K562 (cell line): Measurements from ENCODE around the gene SERPINE3. TPM values are rescaled to one million over a fixed set of nuclear protein-coding genes. Genes with fewer than 3 reads are reported as not detected.

Experiments
- ATAC-seq: fragments of 200-7000 bp; cut with Tn5 transposase; 3 replicates; pipeline ENCODE4 v1.9.1; 2020; ENCODE audit warnings: moderate library complexity
- BruUV-seq: library from RNA; stranded (reverse); fragments of 400-500 nt; replicated peaks from 2 replicates; lab custom pipeline; 2021; lab: Mats Ljungman, UMichigan
- CTCF ChIA-PET: fragments of 300-600 bp; formaldehyde crosslinking; extraction: SDS; loops from one replicate; lab custom pipeline; 2021; ENCODE audit warnings: low intra/inter-chr PET ratio; lab: Yijun Ruan, JAX
- POLR2A ChIA-PET: fragments of 300-600, 350-650 bp; sonication (Branson Sonifier 250); formaldehyde crosslinking; extraction: SDS; loops from one replicate; lab custom pipeline; 2021; ENCODE audit warnings: antibody characterized with exemption, inconsistent platforms; lab: Yijun Ruan, JAX
- DNase-seq, 4 experiments: peaks; one replicate each; pipeline versions ENCODE4 v3.0.0 to v3.0.0-alpha.2; 2011 to 2018; ENCODE audit warnings: low spot score in 3 of 4, mixed read lengths in 3 of 4; ENCODE audit errors: extremely low read depth in 1 of 4
- FAIRE-seq: peaks from 2 replicates; lab custom pipeline; 2011; peaks lifted over from hg19 to GRCh38; lab: Jason Lieb, UNC
- H2AFZ ChIP-seq: 2 replicates; pipeline ENCODE4 v1.6.0; 2011; ENCODE audit warnings: low read depth, low read length, control low read depth, inconsistent platforms
- H3K27ac ChIP-seq: fragments of 200-600 bp; 3 replicates; pipeline ENCODE4 v1.8.0; 2011; ENCODE audit warnings: low read depth, mild to moderate bottlenecking, control low read depth, inconsistent platforms, low read length, moderate library complexity, mixed read lengths; ENCODE audit errors: extremely low read depth
- H3K27me3 ChIP-seq, 2 experiments: fragments of 300-600 bp in 1 of 2; 2 replicates in 1 of 2; 3 replicates in 1 of 2; pipeline versions ENCODE4 v1.6.0 to v1.8.0; 2011; ENCODE audit warnings: inconsistent platforms in 2 of 2, low read length in 2 of 2, mild to moderate bottlenecking in 1 of 2, mixed read lengths in 1 of 2, moderate library complexity in 1 of 2; ENCODE audit not compliant: control insufficient read depth in 2 of 2, insufficient read depth in 2 of 2
- H3K36me3 ChIP-seq: fragments of 300-600 bp; 3 replicates; pipeline ENCODE4 v1.8.0; 2011; ENCODE audit warnings: mild to moderate bottlenecking, low read length, inconsistent platforms; ENCODE audit not compliant: control insufficient read depth, insufficient read depth
- H3K4me1 ChIP-seq, 2 experiments: fragments of 200-600 bp in 1 of 2; replicated peaks in 1 of 2; 2 replicates in 1 of 2; 3 replicates in 1 of 2; pipeline versions ENCODE4 v1.5.1 to v1.8.0; 2011; ENCODE audit warnings: inconsistent platforms in 2 of 2, low read length in 2 of 2, mild to moderate bottlenecking in 1 of 2, mixed read lengths in 1 of 2, moderate library complexity in 1 of 2; ENCODE audit not compliant: control insufficient read depth in 2 of 2, insufficient read depth in 2 of 2
- H3K4me2 ChIP-seq: 2 replicates; pipeline ENCODE4 v1.6.1; 2011; ENCODE audit warnings: low read length, control low read depth, inconsistent platforms, mixed read lengths; ENCODE audit not compliant: insufficient read depth
- H3K4me3 ChIP-seq: fragments of 200-600 bp; sonication (generic), shearing (Covaris generic); 2 replicates; pipeline ENCODE4 v1.5.1; 2016; ENCODE audit warnings: control low read depth, inconsistent platforms
- H3K79me2 ChIP-seq: fragments of 200-600 bp; 3 replicates; pipeline ENCODE4 v1.8.0; 2011; ENCODE audit warnings: low read length, inconsistent platforms; ENCODE audit not compliant: control insufficient read depth, insufficient read depth
- H3K9ac ChIP-seq, 2 experiments: 2 replicates each; pipeline versions ENCODE4 v1.6.0 to v1.6.1; 2011; ENCODE audit warnings: low read depth in 2 of 2, low read length in 2 of 2, control low read depth in 1 of 2, inconsistent platforms in 1 of 2, mild to moderate bottlenecking in 1 of 2, mixed read lengths in 1 of 2; ENCODE audit not compliant: insufficient read depth in 1 of 2
- H3K9me1 ChIP-seq: one replicate; pipeline ENCODE4 v1.6.0; 2011; ENCODE audit warnings: inconsistent platforms, mild to moderate bottlenecking, low read length, moderate library complexity; ENCODE audit not compliant: control insufficient read depth, insufficient read depth
- H3K9me3 ChIP-seq: replicated peaks from 2 replicates; pipeline ENCODE4 v1.5.1; 2011; ENCODE audit warnings: low read depth, low read length, inconsistent platforms; ENCODE audit not compliant: control insufficient read depth, insufficient read depth
- H4K20me1 ChIP-seq: replicated peaks from 2 replicates; pipeline ENCODE4 v1.6.1; 2011; ENCODE audit warnings: low read length, inconsistent platforms, mixed read lengths; ENCODE audit not compliant: control insufficient read depth, insufficient read depth
- ATF1 ChIP-seq, 2 experiments: fragments of 450-650 bp in 1 of 2; IDR thresholded peaks; 2 replicates each; pipeline ENCODE4 v1.6.1; 2016; ENCODE audit warnings: missing compliant biosample characterization in 1 of 2, missing genetic modification characterization in 1 of 2
- ATF4 ChIP-seq: fragments of 450-650 bp; formaldehyde crosslinking; IDR thresholded peaks from 2 replicates; pipeline ENCODE4 v1.4.0; 2022; ENCODE audit warnings: mild to moderate bottlenecking, moderate library complexity
- CC2D1A ChIP-seq: fragments of 450-650 bp; IDR thresholded peaks from 2 replicates; pipeline ENCODE4 v1.6.1; 2017; ENCODE audit warnings: mild to moderate bottlenecking
- CSDE1 ChIP-seq, 2 experiments: fragments of 450-650 bp; IDR thresholded peaks; 2 replicates each; pipeline ENCODE4 v1.6.1; 2016; ENCODE audit warnings: mild to moderate bottlenecking in 1 of 2
- ID3 ChIP-seq, 2 experiments: fragments of 250-450 bp in 1 of 2; fragments of 450-650 bp in 1 of 2; sonication (Bioruptor Pico) in 1 of 2; IDR thresholded peaks; 2 replicates each; pipeline versions ENCODE4 v1.6.1 to v1.8.0; 2016 to 2021; ENCODE audit warnings: mild to moderate bottlenecking in 2 of 2, moderate library complexity in 2 of 2, missing compliant biosample characterization in 1 of 2, missing genetic modification characterization in 1 of 2
- NR2C2 ChIP-seq, 2 experiments: fragments of 200-800 bp in 1 of 2; sonication (Bioruptor generic) in 1 of 2; sonication (generic) in 1 of 2; formaldehyde crosslinking in 1 of 2; IDR thresholded peaks; 2 replicates each; pipeline versions ENCODE4 v1.6.1 to v1.8.0; 2016 to 2022; ENCODE audit warnings: mild to moderate bottlenecking in 1 of 2, missing compliant biosample characterization in 1 of 2, missing genetic modification characterization in 1 of 2, missing genetic modification reagents in 1 of 2
- PHB2 ChIP-seq: fragments of 450-650 bp; IDR thresholded peaks from 2 replicates; pipeline ENCODE4 v1.6.1; 2017; ENCODE audit warnings: low read depth
- TBL1XR1 ChIP-seq, 2 experiments: IDR thresholded peaks; 2 replicates each; pipeline ENCODE4 v1.6.1; 2012; ENCODE audit warnings: improper control_type of control experiment in 2 of 2, low read length in 2 of 2, mild to moderate bottlenecking in 1 of 2
- THRAP3 ChIP-seq: fragments of 450-650 bp; IDR thresholded peaks from 2 replicates; pipeline ENCODE4 v1.6.1; 2016; ENCODE audit warnings: mild to moderate bottlenecking, inconsistent platforms, borderline replicate concordance
- WHSC1 ChIP-seq: IDR thresholded peaks from one replicate; pipeline ENCODE4 v1.6.1; 2012; ENCODE audit warnings: low read length, control low read depth, inconsistent platforms
- ZNF134 ChIP-seq: fragments of 250-450 bp; sonication (Bioruptor Pico); conservative IDR thresholded peaks from 2 replicates; pipeline ENCODE4 v1.4.0; 2020
- ZNF174 ChIP-seq: fragments of 250-450 bp; sonication (Bioruptor Pico); IDR thresholded peaks from 2 replicates; pipeline ENCODE4 v1.4.0; 2020; ENCODE audit warnings: mild to moderate bottlenecking
- ZNF586 ChIP-seq: fragments of 450-650 bp; formaldehyde crosslinking; conservative IDR thresholded peaks from 2 replicates; pipeline ENCODE4 v1.4.0; 2020; ENCODE audit warnings: mild to moderate bottlenecking, moderate library complexity
- ZNF655 ChIP-seq: fragments of 250-450 bp; sonication (Bioruptor Pico); IDR thresholded peaks from 2 replicates; pipeline ENCODE4 v1.5.0; 2021
- ZNF830 ChIP-seq: fragments of 250-450 bp; sonication (Bioruptor Pico); IDR thresholded peaks from 2 replicates; pipeline ENCODE4 v1.5.0; 2021; ENCODE audit warnings: mild to moderate bottlenecking
- WGBS: fragments of 100-300 bp; shearing (Covaris generic); methylation state at CpG from one replicate; pipeline ENCODE4 v1.1.6; 2016; ENCODE audit warnings: low coverage, mixed read lengths; ENCODE audit not compliant: insufficient coverage; ENCODE audit errors: missing lambda C conversion rate; 5-methylcytosine and 5-hydroxymethylcytosine counted together
- in situ Hi-C: fragments of 300-500 bp; cut with MboI; formaldehyde crosslinking; loops from 4 replicates; pipeline ENCODE4 v1.15.0; 2018; ENCODE audit warnings: inconsistent platforms, mixed read lengths
- intact Hi-C: fragments of 100-400 bp; cut with micrococcal nuclease; formaldehyde crosslinking; loops from 2 replicates; pipeline ENCODE4 v1.14.2; 2022
- polyA plus RNA-seq, 8 experiments: library from polyadenylated mRNA; depleted of rRNA in 4 of 8; stranded (reverse) in 5 of 8; unstranded in 3 of 8; fragments of >200 nt; fragmentation: Nextera tagmentation in 2 of 8; fragmentation: Illumina TruSeq in 1 of 8; extraction: Ambion mirVana in 2 of 8; extraction: Trizol in 1 of 8; gene quantifications; 2 replicates each; pipeline versions ENCODE4 v1.2.1 to v1.2.3, GENCODE V29; 2011 to 2014; ENCODE audit warnings: inconsistent platforms in 1 of 8, missing spikeins in 1 of 8
- total RNA-seq, 7 experiments: library from RNA; depleted of rRNA in 6 of 7; stranded (reverse); fragments of >200 nt in 6 of 7; fragmentation: Illumina TruSeq in 2 of 7; extraction: Trizol in 2 of 7; gene quantifications; 2 replicates each; pipeline versions ENCODE4 v1.2.1 to v1.2.3, GENCODE V29; 2011 to 2021; ENCODE audit warnings: low replicate concordance in 1 of 7

SERPINE3 gene
- total and polyA plus RNA-seq, 9 of the 15 experiments (the other 6 are each of a cell fraction or from before 2014, with no cell fraction given), result not detected

GRCh38 chr13:51385114-51385513, 45.6 kb downstream of the SERPINE3 start:
- no peak overlapping the region for H3K27ac ChIP-seq
- in situ Hi-C loops (no loop called here), intact Hi-C loops (no loop called here)
- no TSS peak for BruUV-seq
- H3K9me3 ChIP-seq, result no peaks in the 10 kb centered on the region
- H3K9ac ChIP-seq, result no peak overlapping the region
- no peak overlapping the region for H3K4me3 ChIP-seq
- CTCF ChIA-PET, result no interaction called here
- no peaks in the 10 kb centered on the region for H3K4me1 ChIP-seq
- no peak for FAIRE-seq
- 100% methylated on average over 2 of the region's 2 CpGs for WGBS
- no peak overlapping the region for H3K4me2 ChIP-seq
- H3K9me1 ChIP-seq, result no peaks in the 10 kb centered on the region
- no peaks in the 10 kb centered on the region for H3K27me3 ChIP-seq
- no peak for DNase-seq
- peaks cover 32% of the 10 kb centered on the region; the same call in 2 of the 3 replicates for H3K36me3 ChIP-seq
- no peak overlapping the region for H2AFZ ChIP-seq
- H4K20me1 ChIP-seq, result no peaks in the 10 kb centered on the region
- no peak for TF ChIP-seq ID3 (CRISPR knock-in tag; IDR thresholded peaks at IDR 0.05)
- no peak for TF ChIP-seq ID3 (tag; IDR thresholded peaks at IDR 0.05)
- TF ChIP-seq ZNF174 (CRISPR knock-in tag), result no peak
- TF ChIP-seq CC2D1A, result no peak
- no peak for TF ChIP-seq ATF4 (CRISPR knock-in tag)
- TF ChIP-seq THRAP3, result no peak
- no peak for TF ChIP-seq CSDE1 (IDR thresholded peaks at IDR 0.05)
- no peak for TF ChIP-seq WHSC1
- no peak for TF ChIP-seq ZNF655 (CRISPR knock-in tag)
- no peak for TF ChIP-seq ZNF586 (CRISPR knock-in tag)
- no peak for TF ChIP-seq ZNF134 (CRISPR knock-in tag)
- no peak for TF ChIP-seq TBL1XR1 (IDR thresholded peaks at IDR 0.05; ENCODE audit: low read length in 2 of 2)
- TF ChIP-seq ATF1 (CRISPR knock-in tag; IDR thresholded peaks at IDR 0.05), result no peak
- no peak for TF ChIP-seq ATF1 (tag; IDR thresholded peaks at IDR 0.05)
- TF ChIP-seq PHB2, result no peak
- no peak for TF ChIP-seq NR2C2 (CRISPR knock-in tag; IDR thresholded peaks at IDR 0.05)
- no peak for TF ChIP-seq NR2C2 (tag; IDR thresholded peaks at IDR 0.05)
- no peak for TF ChIP-seq ZNF830 (CRISPR knock-in tag)
- H3K79me2 ChIP-seq, result no peaks in the 10 kb centered on the region; the same call in 2 of the 3 replicates
- ATAC-seq, result no peak
- POLR2A ChIA-PET, result no interaction called here
